Measurements from ENCODE around the gene PMEPA1. TPM values are rescaled to one million over a fixed set of nuclear protein-coding genes. Genes with fewer than 3 reads are reported as not detected.

The PMEPA1 gene
- total and polyA plus RNA-seq, 10 of the 15 experiments (the other 5 are each of a cell fraction or from before 2014, with no cell fraction given), result 0.02 to 0.10 (median 0.04) TPM; not detected in 3

GRCh38 chr20:57711311-57711712 is 1.5 kb upstream of the PMEPA1 start:
- FAIRE-seq, result no peak
- Histone ChIP-seq H4K20me1 (ENCODE audit: control insufficient read depth, insufficient read depth) (no peaks in the 10 kb centered on the region), H3K36me3 (ENCODE audit: control insufficient read depth in 2 of 2, insufficient read depth in 2 of 2, low read length in 1 of 2) (no peaks in the 10 kb centered on the region), H3K79me2 (ENCODE audit: control insufficient read depth, insufficient read depth, low read length) (no peaks in the 10 kb centered on the region), H3K9ac (ENCODE audit: control insufficient read depth, insufficient read depth, low read length) (no peak overlapping the region), H2AFZ (ENCODE audit: control insufficient read depth, low read depth, low read length) (no peak overlapping the region), H3K4me1 (ENCODE audit: control insufficient read depth, insufficient read depth, low read length) (no peaks in the 10 kb centered on the region), H3K4me3 (no peak overlapping the region), H3K4me2 (ENCODE audit: control insufficient read depth, insufficient read depth) (no peak overlapping the region), H3K9me3 (replicated peaks; ENCODE audit: control insufficient read depth, insufficient read depth, low read length) (no peaks in the 10 kb centered on the region), H3K27me3 (replicated peaks in 1 of 2; ENCODE audit: control insufficient read depth in 2 of 2, insufficient read depth in 2 of 2, low read length in 1 of 2) (peaks cover 9 to 11% of the 10 kb centered on the region in 2 experiments), H3K27ac (ENCODE audit: control insufficient read depth, insufficient read depth) (no peak overlapping the region)
- WGBS (ENCODE audit: insufficient coverage, insufficient replicate concordance, low lambda C conversion rate, missing lambda C conversion rate), result 63% methylated on average over 8 of the region's 8 CpGs
- CTCF ChIA-PET, result no interaction called here
- RAD21 ChIA-PET (ENCODE audit: unreplicated experiment), result no interaction called here
- TF ChIP-seq NFXL1 (IDR thresholded peaks at IDR 0.05; ENCODE audit: borderline replicate concordance), result no peak
- TF ChIP-seq CEBPB (IDR thresholded peaks at IDR 0.05; ENCODE audit: borderline replicate concordance in 1 of 2, low read depth in 2 of 2, low read length in 2 of 2), result no peak
- TF ChIP-seq SREBF2 (IDR thresholded peaks at IDR 0.05; ENCODE audit: low read length), result no peak
- no peak for TF ChIP-seq EP300 (IDR thresholded peaks at IDR 0.05; ENCODE audit: borderline replicate concordance in 1 of 2, control insufficient read depth in 1 of 2, low read depth in 2 of 2, low read length in 2 of 2)
- TF ChIP-seq ZBED1 (IDR thresholded peaks at IDR 0.05; ENCODE audit: borderline replicate concordance), result no peak
- TF ChIP-seq CUX1 (IDR thresholded peaks at IDR 0.05; ENCODE audit: insufficient replicate concordance, low read depth, low read length), result no peak
- no peak for TF ChIP-seq ESRRA (IDR thresholded peaks at IDR 0.05; ENCODE audit: low read length)
- in situ Hi-C loops (cut with MboI) (no loop called here), intact Hi-C loops (cut with micrococcal nuclease; ENCODE audit: unreplicated experiment) (no loop called here)
- no TSS peak for BruUV-seq (replicated peaks)
- ATAC-seq, result no peak
- SMC1A ChIA-PET (ENCODE audit: uncharacterized antibody, unreplicated experiment), result interaction anchor here (0.6 to 0.7 kb wide), 2 partner anchors 9 to 18 kb away, joined by 3 read pairs; no protein-coding TSS in a partner anchor
- no peak for DNase-seq (ENCODE audit: low read depth, low spot score)
- POLR2A ChIA-PET, result no interaction called here
